ENCODE data around the gene CRYL1. TPM values are rescaled to one million over a fixed set of nuclear protein-coding genes. Genes with fewer than 3 reads are reported as not detected.

Gene CRYL1
- total RNA-seq, 1 experiment from 2014 or later: 13.4 TPM

GRCh38 chr13:20518660-20519100 lies 7.0 kb downstream of the CRYL1 start:
- CTCF ChIA-PET: no interaction called here
- Histone ChIP-seq H3K27me3 (ENCODE audit: control insufficient read depth, insufficient read depth, low read length) (no peaks in the 10 kb centered on the region), H3K4me1 (ENCODE audit: control insufficient read depth, insufficient read depth, low read length) (no peaks in the 10 kb centered on the region), H3K9me3 (ENCODE audit: control insufficient read depth, insufficient read depth, low read depth, low read length) (no peaks in the 10 kb centered on the region), H3K36me3 (ENCODE audit: control insufficient read depth, insufficient read depth, low read length) (no peaks in the 10 kb centered on the region), H3K4me3 (ENCODE audit: low read depth in 2 of 2, low read length in 2 of 2) (no peak overlapping the region), H3K27ac (ENCODE audit: low read length) (no peak overlapping the region)
- ATAC-seq (no peak), DNase-seq (ENCODE audit: low read depth, low spot score) (no peak)
- in situ Hi-C loops (cut with HindIII; ENCODE audit: low pct_unique_long_range_greater_than_20kb, low sequenced_read_pairs): no loop called here
- no TSS peak for BruUV-seq (replicated peaks)
- intact Hi-C loops (cut with micrococcal nuclease; ENCODE audit: unreplicated experiment): no loop called here
- TF ChIP-seq CTCF (IDR thresholded peaks at IDR 0.05) (no peak), TCF7L2 (IDR thresholded peaks at IDR 0.05; ENCODE audit: low read depth, low read length) (no peak), POLR2AphosphoS5 (IDR thresholded peaks at IDR 0.05; ENCODE audit: low read depth, low read length) (no peak), REST (IDR thresholded peaks at IDR 0.05; ENCODE audit: insufficient read depth in 1 of 2, low read depth in 2 of 2, low read length in 1 of 2) (no peak), SIN3A (IDR thresholded peaks at IDR 0.05; ENCODE audit: borderline replicate concordance, insufficient read depth, low read depth, low read length) (no peak)
- POLR2A ChIA-PET: no interaction called here

- BruUV-seq (replicated peaks): no TSS peak
- H3K9me3 ChIP-seq (ENCODE audit: control insufficient read depth, insufficient read depth, low read depth, low read length): no peaks in the 10 kb centered on the region
Observed at GRCh38 chr13:20514866-20515265, 10.8 kb downstream of the CRYL1 start.

More at GRCh38 chr13:20514866-20515265, 10.8 kb downstream of the CRYL1 start:
- ATAC-seq: no peak
- H3K4me1 ChIP-seq (ENCODE audit: control insufficient read depth, insufficient read depth, low read length): no peaks in the 10 kb centered on the region
- no peak overlapping the region for H3K27ac ChIP-seq (ENCODE audit: low read length)
- intact Hi-C loops (cut with micrococcal nuclease; ENCODE audit: unreplicated experiment): no loop called here
- no peak for DNase-seq (ENCODE audit: low read depth, low spot score)
- H3K27me3 ChIP-seq (ENCODE audit: control insufficient read depth, insufficient read depth, low read length): no peaks in the 10 kb centered on the region
- TF ChIP-seq POLR2AphosphoS5 (IDR thresholded peaks at IDR 0.05; ENCODE audit: low read depth, low read length) (no peak), SIN3A (IDR thresholded peaks at IDR 0.05; ENCODE audit: borderline replicate concordance, insufficient read depth, low read depth, low read length) (no peak), CTCF (IDR thresholded peaks at IDR 0.05) (no peak), TCF7L2 (IDR thresholded peaks at IDR 0.05; ENCODE audit: low read depth, low read length) (no peak), REST (IDR thresholded peaks at IDR 0.05; ENCODE audit: insufficient read depth in 1 of 2, low read depth in 2 of 2, low read length in 1 of 2) (no peak)
- H3K36me3 ChIP-seq (ENCODE audit: control insufficient read depth, insufficient read depth, low read length): no peaks in the 10 kb centered on the region
- H3K4me3 ChIP-seq (ENCODE audit: low read depth in 2 of 2, low read length in 2 of 2): no peak overlapping the region
- ChIA-PET POLR2A (no interaction called here), CTCF (no interaction called here)
- in situ Hi-C loops (cut with HindIII; ENCODE audit: low pct_unique_long_range_greater_than_20kb, low sequenced_read_pairs): no loop called here

All from Panc1 (cell line).